Measurements from ENCODE around the gene NR5A1.

The NR5A1 gene

DNA sequence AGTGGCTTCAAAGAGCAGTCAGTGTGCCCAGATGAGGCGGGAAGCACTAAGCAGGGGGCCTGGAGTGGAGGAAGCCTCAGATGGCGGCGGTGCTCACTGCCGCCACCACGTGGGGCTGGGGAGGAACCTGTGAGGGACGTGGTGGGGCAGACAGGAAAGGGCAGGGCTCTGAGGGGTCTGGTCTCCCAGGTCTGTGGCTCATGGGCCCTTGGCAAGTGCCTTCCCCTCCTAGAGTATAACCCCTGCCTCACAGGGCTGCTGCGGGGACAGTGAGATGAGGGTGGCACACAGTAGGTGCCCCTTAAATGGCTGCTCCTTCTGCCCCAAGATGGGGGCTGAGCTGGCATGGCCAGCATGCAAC lies 26.6 kb downstream of the NR5A1 start:
- no peak for DNase-seq (ENCODE audit: extremely low read depth, low read depth)
- TF ChIP-seq, protein P1, sequence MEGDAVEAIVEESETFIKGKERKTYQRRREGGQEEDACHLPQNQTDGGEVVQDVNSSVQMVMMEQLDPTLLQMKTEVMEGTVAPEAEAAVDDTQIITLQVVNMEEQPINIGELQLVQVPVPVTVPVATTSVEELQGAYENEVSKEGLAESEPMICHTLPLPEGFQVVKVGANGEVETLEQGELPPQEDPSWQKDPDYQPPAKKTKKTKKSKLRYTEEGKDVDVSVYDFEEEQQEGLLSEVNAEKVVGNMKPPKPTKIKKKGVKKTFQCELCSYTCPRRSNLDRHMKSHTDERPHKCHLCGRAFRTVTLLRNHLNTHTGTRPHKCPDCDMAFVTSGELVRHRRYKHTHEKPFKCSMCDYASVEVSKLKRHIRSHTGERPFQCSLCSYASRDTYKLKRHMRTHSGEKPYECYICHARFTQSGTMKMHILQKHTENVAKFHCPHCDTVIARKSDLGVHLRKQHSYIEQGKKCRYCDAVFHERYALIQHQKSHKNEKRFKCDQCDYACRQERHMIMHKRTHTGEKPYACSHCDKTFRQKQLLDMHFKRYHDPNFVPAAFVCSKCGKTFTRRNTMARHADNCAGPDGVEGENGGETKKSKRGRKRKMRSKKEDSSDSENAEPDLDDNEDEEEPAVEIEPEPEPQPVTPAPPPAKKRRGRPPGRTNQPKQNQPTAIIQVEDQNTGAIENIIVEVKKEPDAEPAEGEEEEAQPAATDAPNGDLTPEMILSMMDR (IDR thresholded peaks at IDR 0.05; ENCODE audit: low read depth, low read length) = peak; percentile 25

DNA sequence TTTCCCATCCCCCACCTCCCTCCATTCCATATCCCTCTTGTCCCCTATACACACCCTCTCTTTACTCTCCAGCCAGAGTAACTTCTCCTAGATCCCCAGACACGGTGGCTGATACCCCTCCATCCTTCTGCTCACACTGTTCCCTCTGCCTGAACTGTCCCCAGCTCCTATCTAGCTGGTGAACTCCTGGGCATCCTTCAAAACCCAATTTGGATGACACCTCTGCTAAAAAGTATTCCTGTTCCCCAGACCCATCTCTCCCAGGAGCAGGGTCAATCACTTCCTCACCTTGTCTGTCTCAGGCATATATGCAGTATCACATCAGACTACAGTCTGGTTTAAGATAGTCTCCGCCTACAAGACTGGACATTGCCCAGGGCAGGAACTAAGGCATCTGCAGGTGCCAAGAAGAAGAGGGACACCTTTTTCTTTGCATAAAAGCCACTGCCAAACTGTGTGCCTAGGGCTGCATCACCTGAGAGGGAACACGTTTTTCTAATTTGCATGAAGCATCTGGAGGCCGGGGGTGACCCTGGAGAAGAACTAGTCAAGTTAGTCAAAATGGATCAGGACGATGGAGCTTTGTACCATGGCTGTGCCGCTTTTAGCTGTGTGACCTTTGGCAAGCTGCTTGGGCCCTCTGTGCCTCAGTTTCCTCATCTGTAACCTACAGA lies 27.1 kb downstream of the NR5A1 start:
- TF ChIP-seq, protein P1 (IDR thresholded peaks at IDR 0.05; ENCODE audit: low read depth, low read length) = no peak
- no peak for DNase-seq (ENCODE audit: extremely low read depth, low read depth)

DNA sequence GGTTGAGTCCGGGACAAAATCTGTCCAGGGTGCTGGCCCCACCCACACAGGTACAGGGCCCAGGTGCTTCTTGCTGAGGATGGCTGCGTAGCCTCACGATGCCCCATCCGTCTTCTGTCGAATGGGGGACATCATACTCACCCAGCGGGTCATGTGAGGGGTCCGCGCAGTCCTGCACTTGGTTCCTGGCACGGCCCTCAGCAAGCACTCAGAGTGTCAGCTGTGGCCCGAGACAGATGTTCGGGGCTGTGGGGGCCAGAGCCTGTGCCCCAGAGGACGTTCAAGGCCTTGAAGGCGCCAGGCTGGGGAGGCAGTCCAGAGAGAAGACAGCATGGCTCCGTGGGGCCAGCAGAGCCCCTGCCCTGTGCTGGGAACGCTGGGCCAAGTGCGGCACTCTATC lies 27.8 kb downstream of the NR5A1 start:
- DNase-seq (ENCODE audit: extremely low read depth, low read depth) = no peak
- TF ChIP-seq, protein P1 (IDR thresholded peaks at IDR 0.05; ENCODE audit: low read depth, low read length) = no peak

DNA sequence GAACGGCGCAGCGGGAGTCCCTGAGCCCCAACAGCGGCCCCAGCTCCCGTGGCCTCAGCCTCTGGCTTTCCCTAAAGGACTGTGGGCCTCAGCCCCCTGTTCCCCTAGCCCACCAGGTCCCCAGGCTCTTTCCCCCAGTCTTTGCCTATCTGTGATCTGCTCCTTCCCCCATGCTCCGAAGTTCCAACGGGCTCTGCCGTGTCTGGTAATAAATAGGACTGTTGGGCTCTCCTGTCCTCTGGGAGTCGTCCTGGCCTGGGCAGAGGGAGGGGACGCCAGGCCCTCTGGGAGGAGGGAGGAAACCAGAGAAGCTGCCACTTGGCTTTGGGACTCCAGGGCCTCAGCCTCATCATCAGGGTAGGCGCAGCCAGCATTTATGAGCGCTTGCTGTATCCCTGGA lies 28.8 kb downstream of the NR5A1 start:
- TF ChIP-seq, protein P1 (IDR thresholded peaks at IDR 0.05; ENCODE audit: low read depth, low read length) = no peak
- DNase-seq (ENCODE audit: extremely low read depth, low read depth) = no peak

DNA sequence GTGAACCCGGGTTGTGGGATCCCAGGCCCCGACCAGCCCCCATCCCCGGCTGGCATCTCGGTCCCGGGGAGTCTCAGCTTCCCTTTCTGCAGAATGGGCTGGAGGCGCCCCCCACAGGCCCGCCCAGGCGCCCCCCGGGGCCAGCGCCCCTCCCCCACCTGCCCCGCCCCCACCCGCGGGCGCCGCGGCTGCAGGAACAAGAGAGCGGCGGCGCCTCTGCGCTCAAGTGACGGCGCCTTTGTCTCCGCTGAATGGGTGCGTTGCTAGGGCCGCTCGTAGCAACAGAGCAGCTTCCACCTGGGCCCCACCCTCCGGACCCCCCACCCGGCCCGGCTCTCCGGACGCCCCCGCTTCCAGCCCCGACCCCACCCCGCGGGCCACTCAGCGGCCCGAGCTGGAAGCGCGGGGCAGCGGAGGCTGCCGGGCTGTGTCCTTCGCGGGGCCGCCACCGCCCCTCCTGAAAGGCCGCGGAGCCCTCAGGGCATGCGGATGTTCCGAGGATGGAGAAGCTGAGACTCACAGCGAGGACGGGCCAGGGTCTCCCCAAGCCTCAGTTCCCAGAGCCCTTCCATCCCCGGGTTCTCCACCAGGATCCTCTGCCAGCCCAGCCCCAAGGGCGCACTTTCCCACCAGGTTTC lies 29.4 kb downstream of the NR5A1 start:
- no peak for DNase-seq (ENCODE audit: extremely low read depth, low read depth)
- TF ChIP-seq, protein P1 (IDR thresholded peaks at IDR 0.05; ENCODE audit: low read depth, low read length) = no peak

DNA sequence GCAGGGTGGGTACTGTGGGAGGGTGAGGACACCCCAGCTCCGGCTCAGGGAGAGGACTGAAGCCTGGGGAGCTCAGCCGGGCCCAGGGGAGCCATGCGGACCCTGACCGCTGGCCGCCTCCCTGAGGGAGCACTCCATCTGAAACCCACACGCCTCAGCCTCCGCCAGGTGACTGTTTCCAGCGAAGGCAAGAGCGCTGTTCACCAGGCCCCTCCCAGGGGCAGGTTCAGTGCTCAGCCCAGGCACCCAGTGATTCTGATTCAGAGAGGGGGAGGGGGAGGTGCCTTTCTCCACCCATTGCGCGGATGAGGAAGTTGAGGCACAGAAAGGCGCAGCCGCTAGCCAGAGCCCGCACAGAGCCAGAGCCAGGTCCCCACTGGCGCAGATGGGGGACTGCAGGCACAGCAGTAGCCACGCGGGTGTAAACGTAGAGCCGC lies 30.0 kb downstream of the NR5A1 start:
- DNase-seq (ENCODE audit: extremely low read depth, low read depth) = no peak

More for the DNA sequence above, 30.0 kb downstream of the NR5A1 start:
- TF ChIP-seq, protein P1 (IDR thresholded peaks at IDR 0.05; ENCODE audit: low read depth, low read length) = no peak

Measured in AG09319 (cell line).